Psoas muscle (tissue), 8 donors: ENCODE data around the gene WDR41. TPM values are rescaled to one million over a fixed set of nuclear protein-coding genes. Genes with fewer than 3 reads are reported as not detected.

Experiments used
- ATAC-seq, 4 donors: fragments of 200-7000 bp; cut with Tn5 transposase; one replicate each; pipeline ENCODE4 v1.9.1; 2020; ENCODE audit warnings: moderate library complexity in 3 of 4, mild to moderate bottlenecking in 2 of 4
- DNase-seq, 2 donors: peaks; one replicate each; pipeline ENCODE4 v3.0.0-alpha.2; 2020
- H3K27ac ChIP-seq: fragments of 200-600 bp; one replicate; pipeline ENCODE4 v1.8.0; 2022
- H3K27me3 ChIP-seq, 3 donors: fragments of 200-600 bp in 1 of 3; one replicate each; pipeline versions ENCODE4 v1.6.1 to v1.8.0; 2013 to 2022; ENCODE audit warnings: low read length in 2 of 3, mild to moderate bottlenecking in 2 of 3, moderate library complexity in 1 of 3; ENCODE audit not compliant: insufficient read depth in 3 of 3
- H3K36me3 ChIP-seq, 2 donors: fragments of 200-600 bp in 1 of 2; one replicate each; pipeline versions ENCODE4 v1.6.1 to v1.8.0; 2013 to 2022; ENCODE audit warnings: low read depth in 1 of 2, mild to moderate bottlenecking in 1 of 2, moderate library complexity in 1 of 2; ENCODE audit not compliant: insufficient read depth in 1 of 2
- H3K4me1 ChIP-seq: fragments of 200-600 bp; one replicate; pipeline ENCODE4 v1.8.0; 2022
- H3K4me3 ChIP-seq: fragments of 200-600 bp; one replicate; pipeline ENCODE4 v1.8.0; 2022; ENCODE audit warnings: mild to moderate bottlenecking
- H3K9me3 ChIP-seq: fragments of 200-600 bp; one replicate; pipeline ENCODE4 v1.8.0; 2022
- CTCF ChIP-seq: fragments of 200-600 bp; IDR thresholded peaks from one replicate; pipeline ENCODE4 v1.8.0; 2022; ENCODE audit warnings: antibody characterized with exemption
- WGBS, 3 donors: extraction: QIAGEN DNeasy Blood & Tissue Kit; methylation state at CpG; one replicate each; pipeline versions ENCODE4 v1.1.6 to v1.1.7; 2013; 5-methylcytosine and 5-hydroxymethylcytosine counted together
- intact Hi-C, 2 donors: fragments of 100-400 bp; cut with DNase I; formaldehyde crosslinking; loops; one replicate each; pipeline versions ENCODE4 v1.11.0 to v1.14.2; 2022
- polyA plus RNA-seq, 3 donors: library from polyadenylated mRNA; stranded (reverse); fragments of 200-250 nt; gene quantifications; one replicate each; pipeline ENCODE4 v1.2.3, GENCODE V29; 2013
- total RNA-seq, 4 donors: library from RNA; stranded (reverse); fragmentation: NEBNext Ultra II Directional in 2 of 4; extraction: Animal tissue kit (Norgen Biotek cat#: 25700) in 2 of 4; gene quantifications; one replicate each; pipeline versions ENCODE4 v1.2.1 to v1.2.4, GENCODE V29; 2021 to 2023
- donor health status: healthy with polysubstance abuse.
- donor health status: DM: no; HTN: no; CAD: no; lungs with moderate emphysema.
- donor health status: Bipolar disorder and iron deficiency.
- donor health status: healthy.
- donor health status: DM: yes; HTN: yes; CAD: no.
- donor health status: DM: no; HTN: no; CAD: no.
- donor health status: DM: no; HTN: no; CAD: no.
- donor health status: DM: yes; HTN: yes; CAD: no.

WDR41 gene
- total and polyA plus RNA-seq, 7 donors = 17.1 to 32.2 (median 26.6) TPM

- WGBS, 3 donors = 98 to 100% (median 98%) methylated on average over 1 of the region's 1 CpG
- DNase-seq (no peak), ATAC-seq (no peak)
- Histone ChIP-seq H3K9me3 (no peaks in the 10 kb centered on the region), H3K36me3 (peaks cover 2 to 17% of the 10 kb centered on the region in 2 donors), H3K27ac (no peak overlapping the region), H3K4me1 (no peaks in the 10 kb centered on the region), H3K27me3 (no peaks in the 10 kb centered on the region), H3K4me3 (no peak overlapping the region)
- no peak for TF ChIP-seq CTCF
- intact Hi-C loops = no loop called here
Measured at GRCh38 chr5:77463905-77464304, 28.2 kb downstream of the WDR41 start.

- Histone ChIP-seq H3K4me1 (no peaks in the 10 kb centered on the region), H3K36me3 (peaks cover 2 to 17% of the 10 kb centered on the region in 2 donors), H3K27ac (no peak overlapping the region), H3K27me3 (no peaks in the 10 kb centered on the region), H3K4me3 (no peak overlapping the region), H3K9me3 (no peaks in the 10 kb centered on the region)
- no peak for ATAC-seq
- no peak for DNase-seq
- TF ChIP-seq CTCF = no peak
- 97% methylated on average over 5 of the region's 5 CpGs for WGBS, 3 donors
- intact Hi-C loops = no loop called here
Measured at GRCh38 chr5:77461287-77461686, 30.8 kb downstream of the WDR41 start.

GRCh38 chr5:77454123-77454522, 38.0 kb downstream of the WDR41 start:
- WGBS, 3 donors = 92 to 96% (median 96%) methylated on average over 3 of the region's 3 CpGs
- Histone ChIP-seq H3K4me1 (no peaks in the 10 kb centered on the region), H3K27ac (no peak overlapping the region), H3K36me3 (peaks cover 0 to 48% of the 10 kb centered on the region in 2 donors), H3K4me3 (no peak overlapping the region), H3K9me3 (no peaks in the 10 kb centered on the region), H3K27me3 (no peaks in the 10 kb centered on the region)
- TF ChIP-seq CTCF = no peak
- ATAC-seq = no peak
- intact Hi-C loops = no loop called here
- no peak for DNase-seq

- no peak for TF ChIP-seq CTCF
- no peaks in the 10 kb centered on the region for H3K9me3 ChIP-seq
- no peak overlapping the region for H3K4me3 ChIP-seq
- no peak overlapping the region for H3K27ac ChIP-seq
- ATAC-seq (no peak), DNase-seq (no peak)
- no peaks in the 10 kb centered on the region for H3K4me1 ChIP-seq
- 66 to 97% (median 85%) methylated on average over 1 of the region's 1 CpG for WGBS, 3 donors
- intact Hi-C loops = no loop called here
- peaks cover 6 to 62% of the 10 kb centered on the region in 2 donors for H3K36me3 ChIP-seq
- no peaks in the 10 kb centered on the region for H3K27me3 ChIP-seq
Measured at GRCh38 chr5:77452351-77452750, 39.8 kb downstream of the WDR41 start.

GRCh38 chr5:77449981-77450380, 42.1 kb downstream of the WDR41 start:
- intact Hi-C loops = no loop called here
- ATAC-seq (no peak), DNase-seq (no peak)
- no peak overlapping the region for H3K27ac ChIP-seq
- no peak for TF ChIP-seq CTCF
- WGBS, 3 donors = 82 to 95% (median 86%) methylated on average over 2 of the region's 2 CpGs
- no peaks in the 10 kb centered on the region for H3K27me3 ChIP-seq
- peaks cover 6 to 57% of the 10 kb centered on the region in 2 donors for H3K36me3 ChIP-seq
- no peak overlapping the region for H3K4me3 ChIP-seq
- H3K4me1 ChIP-seq = no peaks in the 10 kb centered on the region
- H3K9me3 ChIP-seq = no peaks in the 10 kb centered on the region
